Kidney (tissue), 14 donors: ENCODE data around the gene TNPO2. TPM values are rescaled to one million over a fixed set of nuclear protein-coding genes. Genes with fewer than 3 reads are reported as not detected.
A peak's percentile ranks its signal among the peaks of the same experiment; 100 is the strongest.

ENCODE experiments used
- DNase-seq, 5 donors: peaks; one replicate each; pipeline ENCODE4 v3.0.0-alpha.2; 2013 to 2020
- FAIRE-seq: peaks from 2 replicates; lab custom pipeline; 2012; peaks lifted over from hg19 to GRCh38; lab: Jason Lieb, UNC
- H3K27ac ChIP-seq, 2 donors: one replicate each; pipeline ENCODE4 v1.7.0; 2013; ENCODE audit warnings: low read depth in 2 of 2, low read length in 2 of 2, inconsistent platforms in 1 of 2
- H3K27me3 ChIP-seq: one replicate; pipeline ENCODE4 v1.7.1; 2013; ENCODE audit warnings: low read length, inconsistent platforms; ENCODE audit not compliant: control insufficient read depth, insufficient read depth
- H3K36me3 ChIP-seq, 3 donors: one replicate each; pipeline versions ENCODE4 v1.7.0 to v1.7.1; 2013; ENCODE audit warnings: low read length in 3 of 3, control low read depth in 1 of 3, inconsistent platforms in 1 of 3; ENCODE audit not compliant: insufficient read depth in 3 of 3, control insufficient read depth in 2 of 3
- H3K4me1 ChIP-seq, 3 donors: one replicate each; pipeline versions ENCODE4 v1.7.0 to v1.7.1; 2013; ENCODE audit warnings: low read length in 3 of 3, inconsistent platforms in 1 of 3, low read depth in 1 of 3; ENCODE audit not compliant: control insufficient read depth in 2 of 3, insufficient read depth in 2 of 3
- H3K4me3 ChIP-seq, 3 donors: one replicate each; pipeline versions ENCODE4 v1.7.0 to v1.8.1; 2013; ENCODE audit warnings: low read length in 3 of 3, control low read depth in 1 of 3, inconsistent platforms in 1 of 3
- H3K9ac ChIP-seq, 3 donors: one replicate each; pipeline versions ENCODE4 v1.7.0 to v1.7.1; 2013; ENCODE audit warnings: low read length in 3 of 3, control low read depth in 1 of 3, inconsistent platforms in 1 of 3
- H3K9me3 ChIP-seq, 3 donors: one replicate each; pipeline versions ENCODE4 v1.7.0 to v1.7.1; 2013; ENCODE audit warnings: low read length in 3 of 3, control low read depth in 1 of 3, inconsistent platforms in 1 of 3; ENCODE audit not compliant: control insufficient read depth in 2 of 3, insufficient read depth in 1 of 3
- CTCF ChIP-seq: IDR thresholded peaks from 3 replicates; pipeline ENCODE4 v1.5.1; 2012; ENCODE audit warnings: mild to moderate bottlenecking, moderate library complexity, borderline replicate concordance; ENCODE audit not compliant: insufficient read depth; ENCODE audit errors: extremely low read depth
- intact Hi-C: fragments of 100-400 bp; cut with DNase I; formaldehyde crosslinking; loops from one replicate; pipeline ENCODE4 v1.11.1; 2022
- polyA plus RNA-seq: library from polyadenylated mRNA; stranded (reverse); fragments of 350-450 nt; fragmentation: Illumina TruSeq; extraction: RNeasy Lipid Tissue Mini Kit (QIAGEN cat#74804); gene quantifications from one replicate; pipeline ENCODE4 v1.2.3, GENCODE V29; 2014; ENCODE audit warnings: low read depth, low replicate concordance; ENCODE audit not compliant: insufficient read depth
- total RNA-seq: library from RNA; stranded (reverse); fragmentation: NEBNext Ultra II Directional; extraction: Animal tissue kit (Norgen Biotek cat#: 25700); gene quantifications from one replicate; pipeline ENCODE4 v1.2.1, GENCODE V29; 2021
- donor health status: control.
- donor health status: control.
- donor health status: control.
- donor health status: control.
- donor health status: control.
- donor health status: DM: yes; HTN: yes; CAD: no.
- donor health status: Normal renal cell carcinoma (clear cell type).

The TNPO2 gene
- total and polyA plus RNA-seq, 2 donors from 2014 or later, result 20.5 to 62.7 TPM

- Histone ChIP-seq H3K36me3 (peaks cover 0 to 3% (median 2%) of the 10 kb centered on the region in 3 donors), H3K9ac (peak overlapping the region in 2 of 3 donors; percentile 26 to 72), H3K27me3 (no peaks in the 10 kb centered on the region), H3K4me1 (peaks cover 0 to 12% (median 6%) of the 10 kb centered on the region in 3 donors), H3K27ac (no peak overlapping the region), H3K9me3 (no peaks in the 10 kb centered on the region), H3K4me3 (peak overlapping the region; percentile 30 to 96 (median 54))
- intact Hi-C loops, result no loop called here
- FAIRE-seq (no peak), DNase-seq (no peak)
- no peak for TF ChIP-seq CTCF
Observed at GRCh38 chr19:12695514-12695913, 28.2 kb downstream of the TNPO2 start.

GRCh38 chr19:12695096-12695495, 28.6 kb downstream of the TNPO2 start:
- Histone ChIP-seq H3K4me1 (peaks cover 0 to 12% (median 6%) of the 10 kb centered on the region in 3 donors), H3K27me3 (no peaks in the 10 kb centered on the region), H3K4me3 (peak overlapping the region in 2 of 3 donors; percentile 54 to 96), H3K27ac (no peak overlapping the region), H3K9ac (peak overlapping the region in 1 of 3 donors; percentile 72), H3K36me3 (peaks cover 0 to 3% (median 2%) of the 10 kb centered on the region in 3 donors), H3K9me3 (no peaks in the 10 kb centered on the region)
- intact Hi-C loops, result no loop called here
- FAIRE-seq (no peak), DNase-seq (no peak)
- no peak for TF ChIP-seq CTCF

GRCh38 chr19:12694641-12695040, 29.1 kb downstream of the TNPO2 start:
- Histone ChIP-seq H3K4me1 (peaks cover 0 to 12% (median 6%) of the 10 kb centered on the region in 3 donors), H3K4me3 (no peak overlapping the region), H3K9ac (no peak overlapping the region), H3K27ac (no peak overlapping the region), H3K9me3 (no peaks in the 10 kb centered on the region), H3K27me3 (no peaks in the 10 kb centered on the region), H3K36me3 (peaks cover 0 to 3% (median 2%) of the 10 kb centered on the region in 3 donors)
- no peak for FAIRE-seq
- intact Hi-C loops, result no loop called here
- TF ChIP-seq CTCF, result no peak
- DNase-seq, result no peak

GRCh38 chr19:12692960-12693359, 30.8 kb downstream of the TNPO2 start:
- intact Hi-C loops, result no loop called here
- Histone ChIP-seq H3K27ac (no peak overlapping the region), H3K9ac (no peak overlapping the region), H3K9me3 (no peaks in the 10 kb centered on the region), H3K27me3 (no peaks in the 10 kb centered on the region), H3K4me3 (no peak overlapping the region), H3K36me3 (peaks cover 0 to 3% (median 0%) of the 10 kb centered on the region in 3 donors), H3K4me1 (peaks cover 0 to 12% (median 6%) of the 10 kb centered on the region in 3 donors)
- DNase-seq (no peak), FAIRE-seq (no peak)
- TF ChIP-seq CTCF, result no peak
